Measurements from ENCODE around the gene CDYL2.

GRCh38 chr16:80580109-80580832, 224.1 kb downstream of the CDYL2 start:
- no peak for TF ChIP-seq CTCF (IDR thresholded peaks at IDR 0.05; ENCODE audit: poor library complexity)
- no peak for TF ChIP-seq EZH2phosphoT487 (IDR thresholded peaks at IDR 0.05; ENCODE audit: low read depth, severe bottlenecking, unreplicated experiment)
- TF ChIP-seq EZH2 (IDR thresholded peaks at IDR 0.05; ENCODE audit: borderline replicate concordance) = no peak

Data from hepatocyte (in vitro differentiated cells).